ENCODE measurements around the gene SUPT4H1. TPM values are rescaled to one million over a fixed set of nuclear protein-coding genes. Genes with fewer than 3 reads are reported as not detected.

Gene SUPT4H1
- total RNA-seq, 1 donor from 2014 or later: 82.4 TPM

DNA sequence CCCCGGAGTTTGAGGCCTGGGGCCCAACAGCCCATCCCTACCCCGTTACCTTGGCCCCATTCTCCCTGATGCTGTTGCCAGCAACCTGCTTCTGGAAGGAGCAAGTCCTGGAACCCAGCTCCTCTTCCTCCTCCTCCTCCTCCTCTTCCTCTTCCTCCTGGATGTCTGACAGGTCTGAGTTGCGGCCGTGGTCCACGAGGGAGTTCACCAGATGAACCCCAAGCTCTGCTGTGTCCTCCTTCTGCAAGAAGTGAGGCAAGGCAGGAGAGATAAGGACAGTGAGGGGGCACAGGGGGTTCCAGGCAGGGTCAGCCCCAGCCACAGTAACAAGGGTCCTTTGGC lies 42.1 kb downstream of the SUPT4H1 start:
- Histone ChIP-seq H3K9me3 (no peaks in the 10 kb centered on the region), H3K4me1 (no peaks in the 10 kb centered on the region), H3K27me3 (ENCODE audit: low read depth) (no peaks in the 10 kb centered on the region), H3K4me3 (no peak overlapping the region), H3K27ac (no peak overlapping the region), H3K36me3 (no peaks in the 10 kb centered on the region)
- no peak for DNase-seq
- intact Hi-C loops (cut with DNase I): no loop called here
- TF ChIP-seq, protein P1, sequence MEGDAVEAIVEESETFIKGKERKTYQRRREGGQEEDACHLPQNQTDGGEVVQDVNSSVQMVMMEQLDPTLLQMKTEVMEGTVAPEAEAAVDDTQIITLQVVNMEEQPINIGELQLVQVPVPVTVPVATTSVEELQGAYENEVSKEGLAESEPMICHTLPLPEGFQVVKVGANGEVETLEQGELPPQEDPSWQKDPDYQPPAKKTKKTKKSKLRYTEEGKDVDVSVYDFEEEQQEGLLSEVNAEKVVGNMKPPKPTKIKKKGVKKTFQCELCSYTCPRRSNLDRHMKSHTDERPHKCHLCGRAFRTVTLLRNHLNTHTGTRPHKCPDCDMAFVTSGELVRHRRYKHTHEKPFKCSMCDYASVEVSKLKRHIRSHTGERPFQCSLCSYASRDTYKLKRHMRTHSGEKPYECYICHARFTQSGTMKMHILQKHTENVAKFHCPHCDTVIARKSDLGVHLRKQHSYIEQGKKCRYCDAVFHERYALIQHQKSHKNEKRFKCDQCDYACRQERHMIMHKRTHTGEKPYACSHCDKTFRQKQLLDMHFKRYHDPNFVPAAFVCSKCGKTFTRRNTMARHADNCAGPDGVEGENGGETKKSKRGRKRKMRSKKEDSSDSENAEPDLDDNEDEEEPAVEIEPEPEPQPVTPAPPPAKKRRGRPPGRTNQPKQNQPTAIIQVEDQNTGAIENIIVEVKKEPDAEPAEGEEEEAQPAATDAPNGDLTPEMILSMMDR (IDR thresholded peaks at IDR 0.05): no peak
- no peak for ATAC-seq

DNA sequence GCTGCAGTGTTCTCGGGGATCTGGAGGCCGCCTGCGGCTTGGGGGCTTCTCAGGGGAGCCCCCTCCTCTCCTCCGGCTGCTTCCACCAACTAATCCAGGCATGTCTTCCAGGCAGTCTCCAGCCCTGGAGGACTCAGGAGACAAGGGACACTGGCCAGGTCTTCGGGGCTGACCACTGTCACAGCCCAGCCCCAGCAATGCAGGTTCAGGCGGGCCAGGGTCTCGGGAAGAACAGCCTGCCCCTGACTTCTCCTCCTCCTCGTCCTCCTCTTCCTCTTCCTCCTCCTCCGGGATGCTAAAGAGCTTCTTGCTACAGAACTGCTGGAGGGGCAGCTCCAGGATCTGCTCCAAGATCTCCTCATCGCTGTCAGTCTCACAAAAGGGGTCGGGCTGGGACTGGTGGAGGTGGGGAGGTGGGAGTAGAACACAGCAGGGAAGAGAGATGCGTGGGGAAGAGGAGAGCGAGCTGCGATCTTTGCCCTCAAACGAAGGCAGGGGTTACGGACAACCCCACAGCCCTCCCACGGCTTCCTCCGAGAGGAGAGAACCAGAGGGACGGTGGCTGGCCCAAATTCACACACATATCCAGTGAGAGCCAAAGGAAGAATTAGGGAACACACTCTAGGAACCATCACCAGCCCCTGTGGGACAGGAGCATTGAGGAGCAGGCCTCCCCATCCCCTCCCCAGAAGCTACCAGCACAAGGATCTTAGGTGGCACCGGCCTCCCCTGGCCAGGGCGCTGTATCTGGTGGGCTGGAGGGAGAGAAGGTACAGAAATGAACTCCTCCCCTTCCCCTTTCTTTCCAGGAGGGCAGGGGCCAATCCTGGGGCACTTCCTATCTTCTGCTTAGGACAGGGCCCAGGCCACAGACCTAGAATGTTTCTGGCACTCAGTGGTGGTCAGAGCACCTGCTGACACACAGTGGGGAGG lies 42.8 kb downstream of the SUPT4H1 start:
- Histone ChIP-seq H3K9me3 (no peaks in the 10 kb centered on the region), H3K36me3 (no peaks in the 10 kb centered on the region), H3K4me1 (no peaks in the 10 kb centered on the region), H3K27me3 (ENCODE audit: low read depth) (no peaks in the 10 kb centered on the region), H3K27ac (no peak overlapping the region), H3K4me3 (no peak overlapping the region)
- DNase-seq (peak; percentile 47), ATAC-seq (peak in 1 of 2 donors; percentile 3)
- TF ChIP-seq, protein P1 (IDR thresholded peaks at IDR 0.05): no peak
- intact Hi-C loops (cut with DNase I): no loop called here

DNA sequence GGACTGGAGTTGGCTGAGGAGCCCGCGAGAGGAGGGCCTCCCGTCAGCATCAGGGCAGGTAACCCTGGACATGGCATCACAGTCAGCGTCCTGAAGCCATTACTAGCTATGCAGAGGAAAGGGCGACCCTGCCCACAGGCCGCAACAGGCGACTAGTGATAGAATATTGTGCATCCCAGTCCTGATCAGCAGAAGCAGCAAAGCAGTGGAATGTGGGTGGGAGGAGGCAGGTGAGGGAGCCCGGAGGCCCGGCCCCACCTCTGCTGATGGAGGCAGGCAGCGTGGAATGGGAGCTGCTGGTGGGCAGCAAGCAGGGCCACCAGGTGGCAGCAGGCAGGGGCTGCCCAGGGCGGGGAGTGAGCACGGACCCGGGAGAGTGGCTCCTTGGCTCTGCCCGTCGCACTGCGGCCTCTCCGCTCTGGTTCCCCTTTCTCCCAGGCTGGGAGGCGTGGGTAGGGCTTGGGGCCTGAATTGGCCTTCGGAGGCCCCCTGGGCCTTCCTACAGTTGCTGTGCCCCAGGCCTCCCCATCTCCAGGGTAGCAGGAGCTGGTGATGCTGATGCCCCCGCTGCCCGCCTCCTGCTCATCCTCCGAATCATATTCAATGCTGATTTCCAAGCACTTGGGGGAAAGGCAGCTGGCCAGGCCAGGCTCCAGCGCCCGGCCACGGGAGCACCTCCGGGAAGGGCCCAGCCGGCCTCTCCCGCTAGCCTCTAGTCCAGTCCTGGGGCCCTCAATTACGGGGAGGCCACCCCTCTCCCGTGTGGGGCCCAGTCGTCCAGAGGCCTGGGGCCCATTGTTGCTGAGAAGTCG lies 43.6 kb downstream of the SUPT4H1 start:
- peak; percentile 35 to 36 for ATAC-seq
- no peak overlapping the region for H3K27ac ChIP-seq

DNA sequence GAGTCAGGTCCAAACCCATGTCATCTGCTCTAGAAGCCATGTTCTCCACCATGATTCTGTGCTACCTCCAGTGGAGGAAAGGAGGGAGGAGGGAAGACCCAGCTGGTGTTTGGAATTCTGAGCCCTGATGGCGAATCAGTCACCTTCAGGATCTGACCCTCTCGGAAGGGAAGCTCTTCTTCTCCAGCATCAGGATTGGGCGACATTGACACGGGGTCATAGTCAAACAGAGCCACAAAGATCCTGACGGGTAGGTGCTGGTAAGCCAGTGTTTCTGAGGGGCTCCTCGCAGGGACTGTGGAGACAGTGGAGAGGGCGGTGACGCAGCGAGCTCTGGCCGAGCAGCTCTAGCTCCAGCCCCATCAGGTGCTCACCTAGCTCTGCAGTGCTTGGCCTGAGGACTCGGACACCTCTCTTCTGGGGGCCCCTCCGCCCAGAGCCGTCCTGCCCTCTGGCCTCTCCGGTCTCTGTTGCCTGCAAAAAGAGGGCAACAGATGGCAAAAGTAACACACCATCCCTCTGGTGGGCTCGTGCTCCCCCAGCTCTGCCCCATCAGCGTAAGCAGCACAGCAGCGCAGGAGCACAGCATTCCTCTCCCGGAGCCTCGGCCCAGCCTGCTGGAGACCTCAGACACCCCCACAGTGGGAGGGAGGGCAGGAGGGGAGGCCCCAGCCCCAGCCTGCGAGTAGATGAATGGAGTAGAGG lies 44.4 kb downstream of the SUPT4H1 start:
- Histone ChIP-seq H3K36me3 (no peaks in the 10 kb centered on the region), H3K9me3 (no peaks in the 10 kb centered on the region), H3K4me1 (no peaks in the 10 kb centered on the region), H3K27ac (no peak overlapping the region), H3K27me3 (ENCODE audit: low read depth) (no peaks in the 10 kb centered on the region), H3K4me3 (no peak overlapping the region)
- no peak for DNase-seq
- TF ChIP-seq, protein P1 (IDR thresholded peaks at IDR 0.05): no peak
- ATAC-seq: no peak
- intact Hi-C loops (cut with DNase I): no loop called here

More for the DNA sequence above, 43.6 kb downstream of the SUPT4H1 start:
- DNase-seq: no peak
- TF ChIP-seq, protein P1 (IDR thresholded peaks at IDR 0.05): peak; percentile 24
- Histone ChIP-seq H3K4me1 (no peaks in the 10 kb centered on the region), H3K36me3 (no peaks in the 10 kb centered on the region), H3K27me3 (ENCODE audit: low read depth) (no peaks in the 10 kb centered on the region), H3K4me3 (no peak overlapping the region), H3K9me3 (no peaks in the 10 kb centered on the region)
- intact Hi-C loops (cut with DNase I): no loop called here

All from lower lobe of right lung (tissue), 2 donors.